CD4-positive, alpha-beta T cell (primary cell): ENCODE measurements around the gene ANKRD33B. TPM values are rescaled to one million over a fixed set of nuclear protein-coding genes. Genes with fewer than 3 reads are reported as not detected.

Source experiments
- ATAC-seq: fragments of 200-7000 bp; cut with Tn5 transposase; one replicate; pipeline ENCODE4 v1.10.0; 2022; ENCODE audit warnings: mild to moderate bottlenecking; ENCODE audit not compliant: poor library complexity
- CTCF ChIA-PET: fragments of 350-600 bp; sonication (Branson Sonifier 250); formaldehyde crosslinking; loops from one replicate; lab custom pipeline; 2021; ENCODE audit warnings: antibody characterized with exemption, inconsistent platforms; lab: Charles Lee
- POLR2A ChIA-PET: fragments of 350-600 bp; sonication (Branson Sonifier 250); formaldehyde crosslinking; loops from one replicate; lab custom pipeline; 2021; ENCODE audit warnings: antibody characterized with exemption, inconsistent platforms; lab: Charles Lee
- DNase-seq, 14 experiments: peaks; one replicate each; pipeline ENCODE4 v3.0.0-alpha.2; 2013 to 2020; ENCODE audit warnings: mixed read lengths in 2 of 14
- H3K27ac ChIP-seq, 2 donors: one replicate each; pipeline versions ENCODE4 v1.5.1 to v1.7.0; 2013; ENCODE audit warnings: low read length in 2 of 2, low read depth in 1 of 2, mild to moderate bottlenecking in 1 of 2
- H3K27me3 ChIP-seq, 2 experiments: 1 replicate in 1 of 2; 2 replicates in 1 of 2; pipeline versions ENCODE4 v1.6.1 to v1.7.0; 2013; ENCODE audit warnings: low read length in 2 of 2, control low read depth in 1 of 2, mild to moderate bottlenecking in 1 of 2, moderate library complexity in 1 of 2; ENCODE audit not compliant: insufficient read depth in 2 of 2, control insufficient read depth in 1 of 2
- H3K36me3 ChIP-seq: one replicate; pipeline ENCODE4 v1.6.1; 2013; ENCODE audit warnings: low read length, control low read depth; ENCODE audit not compliant: insufficient read depth
- H3K4me1 ChIP-seq: one replicate; pipeline ENCODE4 v1.6.1; 2013; ENCODE audit warnings: low read length, control low read depth; ENCODE audit not compliant: insufficient read depth
- H3K4me3 ChIP-seq: one replicate; pipeline ENCODE4 v1.5.1; 2013; ENCODE audit warnings: mild to moderate bottlenecking, low read length, moderate library complexity
- H3K9me3 ChIP-seq, 2 experiments: 1 replicate in 1 of 2; 2 replicates in 1 of 2; pipeline versions ENCODE4 v1.6.1 to v1.7.0; 2013; ENCODE audit warnings: low read length in 2 of 2, mild to moderate bottlenecking in 2 of 2, control low read depth in 1 of 2, moderate library complexity in 1 of 2; ENCODE audit not compliant: control insufficient read depth in 1 of 2, insufficient read depth in 1 of 2
- H3K27ac Mint-ChIP-seq: one replicate; pipeline ENCODE4 v1.8.0; 2020; ENCODE audit warnings: mixed read lengths
- H3K27me3 Mint-ChIP-seq: one replicate; pipeline ENCODE4 v1.8.0; 2021; ENCODE audit warnings: mixed read lengths
- H3K36me3 Mint-ChIP-seq: one replicate; pipeline ENCODE4 v1.8.0; 2021; ENCODE audit warnings: low read depth, mixed read lengths
- H3K4me1 Mint-ChIP-seq: one replicate; pipeline ENCODE4 v1.8.0; 2021; ENCODE audit warnings: low read depth, mixed read lengths
- H3K4me3 Mint-ChIP-seq: one replicate; pipeline ENCODE4 v1.8.0; 2020; ENCODE audit warnings: mild to moderate bottlenecking, mixed read lengths
- H3K9me3 Mint-ChIP-seq: one replicate; pipeline ENCODE4 v1.8.0; 2020; ENCODE audit warnings: mixed read lengths
- CTCF ChIP-seq: fragments of 200-600 bp; IDR thresholded peaks from one replicate; pipeline ENCODE4 v1.8.0; 2022; ENCODE audit warnings: antibody characterized with exemption, mild to moderate bottlenecking
- intact Hi-C, 2 experiments: fragments of 100-400 bp; cut with DNase I in 1 of 2; cut with micrococcal nuclease in 1 of 2; formaldehyde crosslinking; loops; one replicate each; pipeline versions ENCODE4 v1.15.1 to v1.9.0; 2023 to 2025; cut with DNase I, micrococcal nuclease
- total RNA-seq, 174 experiments: library from RNA in 2 of 174; stranded (reverse) in 2 of 174; gene quantifications; one replicate each; pipeline ENCODE4 v1.2.3 and lab custom pipeline; 2021 to 2026

ANKRD33B gene
- total RNA-seq, 2 experiments from 2014 or later = 0.99 to 1.3 TPM

- H3K4me1 ChIP-seq = peaks cover 13% of the 10 kb centered on the region
- peaks cover 4% of the 10 kb centered on the region for H3K36me3 Mint-ChIP-seq
- no peaks in the 10 kb centered on the region for H3K9me3 Mint-ChIP-seq
- no peaks in the 10 kb centered on the region for H3K9me3 ChIP-seq
- ChIA-PET POLR2A (no interaction called here), CTCF (no interaction called here)
- H3K4me3 ChIP-seq = no peak overlapping the region
- DNase-seq (peak in 1 of 14 experiments; percentile 8), ATAC-seq (no peak)
- H3K27me3 Mint-ChIP-seq = no peaks in the 10 kb centered on the region
- intact Hi-C loops = no loop called here
- H3K36me3 ChIP-seq = peaks cover 8% of the 10 kb centered on the region
- peaks cover 45% of the 10 kb centered on the region for H3K4me1 Mint-ChIP-seq
- H3K4me3 Mint-ChIP-seq = no peak overlapping the region
- H3K27ac ChIP-seq = no peak overlapping the region
- H3K27ac Mint-ChIP-seq = no peak overlapping the region
- no peaks in the 10 kb centered on the region for H3K27me3 ChIP-seq
- no peak for TF ChIP-seq CTCF
Measured at GRCh38 chr5:10695759-10696543, 132.1 kb downstream of the ANKRD33B start.

- Histone ChIP-seq H3K27me3 (no peaks in the 10 kb centered on the region), H3K27ac (no peak overlapping the region), H3K4me1 (peaks cover 16% of the 10 kb centered on the region), H3K4me3 (no peak overlapping the region), H3K9me3 (no peaks in the 10 kb centered on the region), H3K36me3 (peaks cover 1% of the 10 kb centered on the region)
- Mint-ChIP-seq H3K27me3 (no peaks in the 10 kb centered on the region), H3K27ac (no peak overlapping the region), H3K36me3 (peaks cover 4% of the 10 kb centered on the region), H3K4me1 (peaks cover 46% of the 10 kb centered on the region), H3K9me3 (no peaks in the 10 kb centered on the region), H3K4me3 (no peak overlapping the region)
- CTCF ChIA-PET = no interaction called here
- TF ChIP-seq CTCF = no peak
- intact Hi-C loops = no loop called here
- DNase-seq = no peak
- ATAC-seq = no peak
- POLR2A ChIA-PET = no interaction called here
Measured at GRCh38 chr5:10699281-10699874, 135.5 kb downstream of the ANKRD33B start.

GRCh38 chr5:10699987-10700386, 136.1 kb downstream of the ANKRD33B start:
- no peak for TF ChIP-seq CTCF
- H3K36me3 ChIP-seq = no peaks in the 10 kb centered on the region
- no peak overlapping the region for H3K27ac ChIP-seq
- H3K4me1 Mint-ChIP-seq = peaks cover 52% of the 10 kb centered on the region
- intact Hi-C loops = no loop called here
- CTCF ChIA-PET = no interaction called here
- no peak for ATAC-seq
- no peak for DNase-seq
- H3K27ac Mint-ChIP-seq = no peak overlapping the region
- H3K4me3 Mint-ChIP-seq = no peak overlapping the region
- no peaks in the 10 kb centered on the region for H3K9me3 Mint-ChIP-seq
- peaks cover 21% of the 10 kb centered on the region for H3K4me1 ChIP-seq
- no peak overlapping the region for H3K4me3 ChIP-seq
- H3K36me3 Mint-ChIP-seq = peaks cover 4% of the 10 kb centered on the region
- H3K27me3 ChIP-seq = no peaks in the 10 kb centered on the region
- no peaks in the 10 kb centered on the region for H3K9me3 ChIP-seq
- H3K27me3 Mint-ChIP-seq = no peaks in the 10 kb centered on the region
- POLR2A ChIA-PET = no interaction called here
